ENCODE results near the gene FOXD2.

Gene FOXD2

GRCh38 chr1:47399138-47399845 lies 38.6 kb upstream of the FOXD2 start:
- TF ChIP-seq CTCF (IDR thresholded peaks at IDR 0.05; ENCODE audit: low read depth, low read length) = no peak
- no peak for DNase-seq (ENCODE audit: extremely low read depth, low read depth)

GRCh38 chr1:47399846-47400155 lies 38.0 kb upstream of the FOXD2 start:
- no peak for TF ChIP-seq CTCF (IDR thresholded peaks at IDR 0.05; ENCODE audit: low read depth, low read length)
- DNase-seq (ENCODE audit: extremely low read depth, low read depth) = no peak

- no peak for DNase-seq (ENCODE audit: extremely low read depth, low read depth)
- TF ChIP-seq CTCF (IDR thresholded peaks at IDR 0.05; ENCODE audit: low read depth, low read length) = no peak
These were observed 36.1 kb upstream of the FOXD2 start for GRCh38 chr1:47401761-47402160.

- no peak for DNase-seq (ENCODE audit: extremely low read depth, low read depth)
These were observed 35.3 kb upstream of the FOXD2 start for GRCh38 chr1:47402591-47402990.

GRCh38 chr1:47403321-47403910 lies 34.4 kb upstream of the FOXD2 start:
- no peak for TF ChIP-seq CTCF (IDR thresholded peaks at IDR 0.05; ENCODE audit: low read depth, low read length)
- no peak for DNase-seq (ENCODE audit: extremely low read depth, low read depth)

More at GRCh38 chr1:47402591-47402990, 35.3 kb upstream of the FOXD2 start:
- TF ChIP-seq CTCF (IDR thresholded peaks at IDR 0.05; ENCODE audit: low read depth, low read length) = no peak

- TF ChIP-seq CTCF (IDR thresholded peaks at IDR 0.05; ENCODE audit: low read depth, low read length) = no peak
- DNase-seq (ENCODE audit: extremely low read depth, low read depth) = no peak
These were observed 32.1 kb upstream of the FOXD2 start for GRCh38 chr1:47405697-47406096.

GRCh38 chr1:47406966-47407365 lies 30.9 kb upstream of the FOXD2 start:
- no peak for DNase-seq (ENCODE audit: extremely low read depth, low read depth)
- TF ChIP-seq CTCF (IDR thresholded peaks at IDR 0.05; ENCODE audit: low read depth, low read length) = no peak
